ENCODE results near the gene BIRC5.
A peak's percentile ranks its signal among the peaks of the same experiment; 100 is the strongest.

The BIRC5 gene

DNA sequence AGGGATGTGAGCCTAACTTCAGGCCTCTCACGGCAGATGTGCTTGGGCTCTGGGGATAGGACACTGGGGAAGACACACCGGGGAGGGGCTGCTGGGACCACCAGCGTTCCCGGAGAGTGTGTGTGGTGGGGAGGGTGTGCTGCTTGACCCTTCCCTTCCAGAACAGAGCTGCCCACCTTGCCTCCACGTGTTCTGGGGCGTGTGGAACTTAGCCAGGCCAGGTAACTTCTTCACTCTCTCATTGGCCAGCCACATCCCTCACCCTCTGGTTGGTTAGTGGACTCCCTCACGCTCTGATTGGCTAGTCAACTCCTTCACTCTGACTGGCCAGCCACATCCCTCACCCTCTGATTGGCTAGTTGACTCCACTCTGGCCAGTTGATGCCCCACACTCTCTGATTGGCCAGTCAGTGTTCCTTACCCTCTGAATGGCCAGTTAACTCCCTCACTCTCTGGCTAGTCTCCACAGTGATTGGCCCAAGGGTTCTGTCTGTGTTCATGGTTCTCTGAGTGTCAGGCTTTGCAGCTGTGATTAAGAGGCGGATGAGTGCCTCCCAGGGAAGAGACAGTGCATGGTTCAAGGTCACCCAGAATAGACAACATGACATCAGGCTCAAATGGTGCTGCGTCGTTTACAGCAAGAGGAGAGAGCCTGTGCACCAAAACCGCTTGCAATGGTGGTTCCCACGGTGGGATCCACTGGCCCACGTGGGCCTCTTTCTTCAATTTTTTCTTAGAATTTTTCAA, 27.4 kb downstream of the BIRC5 start:
- TF ChIP-seq, protein P1, sequence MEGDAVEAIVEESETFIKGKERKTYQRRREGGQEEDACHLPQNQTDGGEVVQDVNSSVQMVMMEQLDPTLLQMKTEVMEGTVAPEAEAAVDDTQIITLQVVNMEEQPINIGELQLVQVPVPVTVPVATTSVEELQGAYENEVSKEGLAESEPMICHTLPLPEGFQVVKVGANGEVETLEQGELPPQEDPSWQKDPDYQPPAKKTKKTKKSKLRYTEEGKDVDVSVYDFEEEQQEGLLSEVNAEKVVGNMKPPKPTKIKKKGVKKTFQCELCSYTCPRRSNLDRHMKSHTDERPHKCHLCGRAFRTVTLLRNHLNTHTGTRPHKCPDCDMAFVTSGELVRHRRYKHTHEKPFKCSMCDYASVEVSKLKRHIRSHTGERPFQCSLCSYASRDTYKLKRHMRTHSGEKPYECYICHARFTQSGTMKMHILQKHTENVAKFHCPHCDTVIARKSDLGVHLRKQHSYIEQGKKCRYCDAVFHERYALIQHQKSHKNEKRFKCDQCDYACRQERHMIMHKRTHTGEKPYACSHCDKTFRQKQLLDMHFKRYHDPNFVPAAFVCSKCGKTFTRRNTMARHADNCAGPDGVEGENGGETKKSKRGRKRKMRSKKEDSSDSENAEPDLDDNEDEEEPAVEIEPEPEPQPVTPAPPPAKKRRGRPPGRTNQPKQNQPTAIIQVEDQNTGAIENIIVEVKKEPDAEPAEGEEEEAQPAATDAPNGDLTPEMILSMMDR (IDR thresholded peaks at IDR 0.05; ENCODE audit: low read length, missing control alignments): no peak
- no peak overlapping the region for H3K4me3 ChIP-seq (replicated peaks; ENCODE audit: low read depth, low read length)
- DNase-seq (ENCODE audit: low read depth): peak; percentile 59

DNA sequence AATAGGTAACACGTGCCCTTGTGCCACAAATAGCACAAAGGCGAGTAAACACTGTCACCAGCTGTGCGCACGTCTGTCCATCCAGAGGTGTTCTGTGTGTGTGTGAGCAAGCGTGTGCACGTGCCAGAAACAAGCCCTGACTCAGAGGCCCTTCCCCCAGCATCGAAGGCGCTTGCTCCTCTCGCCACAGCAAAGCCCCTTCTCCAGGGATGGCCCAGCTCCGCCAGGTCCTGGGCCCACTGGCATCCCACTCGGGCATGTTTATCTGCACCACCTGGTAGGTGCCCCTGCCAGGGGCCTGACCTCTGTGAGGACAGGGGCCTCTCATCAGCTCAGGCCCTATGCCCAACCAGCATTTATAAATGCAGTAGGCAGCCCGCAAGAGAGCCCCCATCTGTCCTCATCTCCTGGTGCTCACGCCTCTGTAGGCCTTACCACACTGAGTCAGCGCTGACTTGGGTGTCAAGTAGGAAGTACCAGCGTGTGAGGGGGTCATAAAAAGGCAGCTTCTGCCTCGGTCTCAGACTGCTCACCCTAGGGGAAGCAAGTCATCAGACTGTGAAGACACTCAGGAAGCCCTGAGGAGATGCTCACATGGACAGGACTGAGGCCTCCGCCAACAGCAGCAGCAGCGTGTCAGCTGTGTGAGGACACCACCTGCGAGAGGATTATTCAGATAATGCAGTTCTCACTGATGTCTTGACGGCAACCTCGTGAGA, 28.1 kb downstream of the BIRC5 start:
- TF ChIP-seq, protein P1 (IDR thresholded peaks at IDR 0.05; ENCODE audit: low read length, missing control alignments): no peak
- DNase-seq (ENCODE audit: low read depth): no peak
- no peak overlapping the region for H3K4me3 ChIP-seq (replicated peaks; ENCODE audit: low read depth, low read length)

DNA sequence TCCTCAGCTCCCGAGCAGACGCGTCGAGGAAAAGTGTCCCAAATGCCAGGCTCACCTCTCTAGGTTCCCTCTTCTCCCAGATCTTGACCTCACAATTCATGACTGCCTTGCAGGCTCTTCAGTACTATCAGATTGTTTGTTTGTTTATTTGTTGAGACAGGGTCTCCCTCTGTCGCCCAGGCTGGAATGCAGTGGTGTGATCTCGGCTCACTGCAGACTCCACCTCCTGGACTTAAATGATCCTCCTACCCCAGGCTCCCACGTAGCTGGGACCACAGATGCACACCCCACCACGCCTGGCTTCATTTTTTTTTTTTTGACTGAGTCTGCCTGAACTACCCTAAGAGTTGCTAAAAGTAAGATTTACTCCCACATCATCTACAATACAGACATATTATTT, 33.3 kb downstream of the BIRC5 start:
- TF ChIP-seq, protein P1 (IDR thresholded peaks at IDR 0.05; ENCODE audit: low read length, missing control alignments): no peak
- H3K4me3 ChIP-seq (replicated peaks; ENCODE audit: low read depth, low read length): no peak overlapping the region
- no peak for DNase-seq (ENCODE audit: low read depth)

DNA sequence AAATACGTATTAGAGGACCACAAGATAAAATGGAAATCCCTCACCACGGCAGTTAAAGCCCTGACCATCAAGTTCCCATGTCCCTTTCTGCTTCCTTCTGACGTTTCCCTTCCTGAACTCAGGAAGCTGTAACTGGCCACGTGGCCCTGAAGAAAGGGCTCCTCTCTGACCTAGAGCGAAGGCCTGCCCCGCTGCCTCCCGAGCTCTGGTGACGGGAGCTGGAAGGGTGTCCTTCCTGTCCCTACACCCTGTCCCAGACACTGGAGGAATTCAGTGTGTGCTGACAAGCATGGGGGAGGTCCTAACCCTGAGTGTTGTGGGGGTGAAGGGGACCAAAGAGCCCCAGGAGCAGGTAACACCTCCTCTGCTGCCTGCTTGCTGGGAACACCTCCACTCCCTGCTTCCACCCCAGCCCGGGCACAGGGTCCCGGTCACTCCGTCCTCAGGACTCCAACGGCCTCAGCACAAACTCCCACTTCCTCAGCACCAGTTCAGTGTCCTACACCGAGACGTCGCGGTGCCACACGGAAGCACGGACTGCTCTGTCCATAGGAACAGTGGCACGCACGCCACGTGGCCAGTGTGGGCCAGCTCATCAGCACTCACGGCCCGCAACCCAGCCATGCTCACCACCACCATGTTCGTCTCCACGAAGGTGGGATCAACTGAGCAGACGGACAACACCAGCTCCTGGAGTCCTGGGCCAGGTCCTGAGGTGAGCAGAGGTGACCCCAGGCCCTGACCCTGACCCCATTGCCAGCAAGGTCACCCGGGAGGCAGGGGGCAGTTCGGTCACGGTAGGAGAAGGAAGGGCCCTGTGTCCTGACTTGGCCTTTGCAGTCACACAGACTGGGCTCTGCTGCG, 34.2 kb downstream of the BIRC5 start:
- TF ChIP-seq, protein P1 (IDR thresholded peaks at IDR 0.05; ENCODE audit: low read length, missing control alignments): no peak
- DNase-seq (ENCODE audit: low read depth): no peak
- no peak overlapping the region for H3K4me3 ChIP-seq (replicated peaks; ENCODE audit: low read depth, low read length)

DNA sequence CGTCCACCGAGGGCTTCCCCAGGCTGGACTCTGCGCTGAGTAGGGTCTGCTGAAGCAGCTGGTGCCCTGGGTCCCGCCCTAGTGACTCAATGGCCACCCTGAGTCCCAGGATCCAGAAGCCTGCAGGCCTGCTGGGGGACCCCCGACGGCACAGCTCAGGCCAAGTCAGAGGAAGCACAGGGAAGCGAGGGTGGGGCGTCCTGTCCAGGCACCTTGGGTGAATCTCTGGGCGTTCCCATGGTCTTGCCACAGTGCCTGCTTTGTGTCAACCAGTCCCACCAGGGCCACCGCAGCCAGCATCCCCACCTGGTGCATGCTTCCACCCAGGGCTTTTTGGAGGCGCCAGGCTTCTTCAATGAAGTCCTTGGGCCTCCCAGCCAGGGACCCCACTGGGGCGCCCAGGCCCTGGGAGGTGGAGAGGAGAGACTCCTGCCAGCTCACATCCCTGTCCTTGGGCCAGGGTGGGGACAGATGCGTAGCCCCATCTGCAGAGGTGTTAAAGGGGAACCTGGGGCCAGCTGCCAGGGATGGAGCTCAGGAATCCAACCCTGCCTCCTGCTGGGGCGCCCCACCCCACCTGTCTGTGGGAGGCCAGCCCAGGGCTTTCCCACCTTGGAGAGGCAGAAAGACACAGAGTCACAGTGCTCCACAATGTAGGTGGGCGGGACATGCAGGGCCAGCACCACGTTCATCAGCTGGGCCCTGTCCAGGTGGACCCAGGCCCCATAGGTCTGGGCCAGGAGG, 35.2 kb downstream of the BIRC5 start:
- DNase-seq (ENCODE audit: low read depth): no peak
- TF ChIP-seq, protein P1 (IDR thresholded peaks at IDR 0.05; ENCODE audit: low read length, missing control alignments): no peak
- no peak overlapping the region for H3K4me3 ChIP-seq (replicated peaks; ENCODE audit: low read depth, low read length)
